ENCODE results near the gene TIMMDC1. TPM values are rescaled to one million over a fixed set of nuclear protein-coding genes. Genes with fewer than 3 reads are reported as not detected.
"Not testable (repeated sequence)": the region's sequence is repeated elsewhere in the genome, so short reads cannot be mapped to it uniquely, and the experiment has no call there.

The TIMMDC1 gene
- total RNA-seq, 1 experiment from 2014 or later, result 143 TPM

DNA sequence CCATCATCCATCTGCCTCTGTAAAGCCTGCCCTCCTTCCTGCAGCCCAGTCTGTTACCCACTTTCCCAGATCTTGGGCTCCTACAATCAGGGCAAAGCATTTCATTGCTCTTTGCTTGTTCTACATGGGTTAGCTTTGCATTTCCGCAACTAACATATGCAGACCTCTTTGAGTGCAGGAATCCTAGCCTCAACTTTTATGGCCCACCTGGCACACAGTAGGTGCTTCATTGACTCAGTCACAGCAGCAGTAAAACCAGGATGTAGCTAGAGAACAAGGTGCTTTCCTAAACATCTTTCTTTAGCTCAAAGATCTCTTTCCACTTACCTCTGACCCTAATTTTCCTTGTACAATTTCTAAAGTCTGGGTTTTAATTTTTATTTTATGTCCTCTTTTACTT, 57.6 kb downstream of the TIMMDC1 start:
- DNase-seq (ENCODE audit: low read depth), result no peak

DNA sequence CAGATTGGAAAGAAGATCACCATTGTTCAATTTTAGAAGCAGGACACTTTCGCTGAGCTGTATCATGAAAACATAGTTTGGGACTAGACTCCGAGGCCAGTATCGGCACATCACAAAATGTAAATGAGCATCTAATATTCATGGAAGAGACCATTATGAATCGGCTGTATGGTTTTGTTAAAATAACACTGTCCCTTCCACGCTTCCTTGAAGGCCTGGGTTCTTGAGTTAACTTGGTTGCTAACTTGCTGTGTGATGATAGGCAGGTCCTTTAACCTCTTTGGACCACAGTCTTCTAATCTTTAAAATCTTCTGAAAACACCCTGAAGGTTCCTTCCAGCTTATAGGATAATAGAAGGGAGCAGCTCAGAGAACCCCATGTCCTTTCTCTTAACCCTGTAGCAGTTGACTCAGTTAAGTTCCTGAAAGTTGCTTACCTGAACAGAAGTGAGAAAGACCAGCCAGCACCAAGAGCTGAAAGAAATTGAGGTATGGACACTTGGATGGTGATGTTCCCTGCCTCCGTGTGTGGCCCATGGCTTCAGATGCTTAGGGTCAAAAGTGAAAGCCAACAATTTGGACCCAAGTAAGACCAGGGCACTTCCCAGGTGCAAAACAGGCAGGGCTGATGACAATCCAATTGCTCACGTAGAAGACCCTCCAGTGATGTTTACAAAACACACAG, 59.0 kb downstream of the TIMMDC1 start:
- no peak for DNase-seq (ENCODE audit: low read depth)

DNA sequence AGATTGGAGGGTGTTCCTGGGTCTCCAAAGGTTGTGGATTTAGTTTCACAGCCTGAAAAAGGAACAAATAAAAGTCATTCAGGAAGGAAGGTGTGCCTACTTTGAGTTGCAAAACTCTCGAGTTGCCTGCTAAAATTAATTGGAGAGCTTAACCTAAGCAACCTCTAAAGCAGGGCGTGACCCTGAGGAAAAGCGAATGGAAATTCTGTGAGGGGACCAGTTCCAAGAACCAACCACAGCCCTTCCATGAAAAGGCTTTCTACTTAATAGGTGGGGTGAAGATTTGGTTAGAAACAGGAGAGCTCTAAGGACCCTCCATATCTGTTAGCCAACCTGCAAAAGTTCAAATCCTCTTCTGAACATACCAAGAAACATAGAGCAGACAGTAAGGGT, 59.5 kb downstream of the TIMMDC1 start:
- no peak for DNase-seq (ENCODE audit: low read depth)

DNA sequence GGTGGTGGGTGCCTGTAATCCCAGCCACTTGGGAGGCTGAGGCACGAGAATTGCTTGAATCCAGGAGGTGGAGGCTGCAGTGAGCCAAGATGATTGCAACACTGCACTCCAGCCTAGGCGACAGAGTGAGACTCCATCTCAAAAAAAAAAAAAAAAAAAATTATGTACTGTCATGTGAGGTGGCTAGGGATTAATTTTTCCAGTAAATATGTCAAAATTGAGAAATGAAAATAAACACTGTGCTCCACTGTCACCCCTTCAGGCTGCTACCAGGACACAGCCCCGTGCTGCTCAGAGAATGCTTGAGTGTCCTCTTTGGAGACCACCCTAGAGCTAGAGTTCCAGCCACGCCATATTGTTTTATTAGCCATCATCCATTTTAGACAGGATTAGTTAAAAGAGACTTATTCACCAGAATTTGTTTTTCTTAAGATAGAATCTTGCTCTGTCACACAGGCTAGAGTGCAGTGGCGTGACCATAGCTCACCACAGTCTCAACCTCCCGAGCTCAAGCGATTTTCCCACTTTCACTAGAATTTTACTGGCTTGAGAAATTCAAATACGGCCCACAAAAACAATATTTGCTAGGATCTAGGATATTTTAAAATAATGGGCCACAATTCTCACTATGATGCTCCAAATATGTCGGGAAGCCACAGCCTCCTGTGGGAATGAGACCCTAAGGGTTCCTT, 60.4 kb downstream of the TIMMDC1 start:
- no peak for DNase-seq (ENCODE audit: low read depth)

DNA sequence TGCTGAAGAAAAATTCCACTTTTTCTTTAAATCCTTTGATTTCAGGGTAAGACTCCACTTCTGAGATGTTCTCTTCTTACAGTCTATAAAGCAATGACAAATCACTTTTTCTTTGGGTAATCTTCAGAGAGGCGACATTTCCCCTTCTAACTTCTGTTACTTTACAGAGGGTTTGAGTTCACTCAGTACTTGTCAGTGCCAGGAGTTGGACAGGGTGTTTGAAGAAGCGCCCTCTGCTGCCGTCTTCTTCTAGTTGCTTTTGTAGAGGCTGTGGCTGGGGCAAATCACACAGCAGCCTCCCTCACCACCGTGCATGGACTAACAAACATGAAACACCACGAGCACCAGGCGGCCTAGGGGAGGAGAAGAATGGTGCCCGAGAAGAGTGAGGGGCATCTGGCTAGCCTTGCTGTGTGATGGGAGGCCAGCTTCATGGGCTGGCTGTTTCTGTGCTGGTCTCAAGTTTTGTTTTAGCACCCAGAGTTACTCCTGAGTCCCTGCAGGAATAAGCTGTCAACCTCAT, 61.2 kb downstream of the TIMMDC1 start, which contains the start of gene CD80:
Gene CD80 (minus strand): TSS at position 174 of the 523 bp plus-strand sequence. CDS start 1,886 bp downstream, outside the sequence.
- peak; percentile 58 for DNase-seq (ENCODE audit: low read depth)

DNA sequence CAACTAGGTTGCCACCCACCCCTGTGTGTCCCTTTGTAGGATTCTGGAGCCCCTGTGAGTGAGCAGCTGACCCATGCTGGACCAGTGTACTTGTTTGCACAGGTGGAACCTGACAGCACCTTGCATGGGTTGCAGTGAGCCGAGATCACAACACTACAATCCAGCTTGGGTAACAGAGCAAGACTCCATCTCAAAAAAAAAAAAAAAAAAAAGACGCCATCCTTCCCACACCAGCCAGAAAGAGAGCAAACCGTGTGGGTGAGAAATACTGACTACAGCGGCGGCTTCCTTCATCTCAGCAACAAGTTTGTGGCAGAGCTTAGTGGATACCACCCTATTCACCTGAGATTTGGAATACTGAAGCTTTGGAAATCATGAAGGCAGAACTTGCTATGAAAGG, 61.8 kb downstream of the TIMMDC1 start:
- DNase-seq (ENCODE audit: low read depth), result no peak

DNA sequence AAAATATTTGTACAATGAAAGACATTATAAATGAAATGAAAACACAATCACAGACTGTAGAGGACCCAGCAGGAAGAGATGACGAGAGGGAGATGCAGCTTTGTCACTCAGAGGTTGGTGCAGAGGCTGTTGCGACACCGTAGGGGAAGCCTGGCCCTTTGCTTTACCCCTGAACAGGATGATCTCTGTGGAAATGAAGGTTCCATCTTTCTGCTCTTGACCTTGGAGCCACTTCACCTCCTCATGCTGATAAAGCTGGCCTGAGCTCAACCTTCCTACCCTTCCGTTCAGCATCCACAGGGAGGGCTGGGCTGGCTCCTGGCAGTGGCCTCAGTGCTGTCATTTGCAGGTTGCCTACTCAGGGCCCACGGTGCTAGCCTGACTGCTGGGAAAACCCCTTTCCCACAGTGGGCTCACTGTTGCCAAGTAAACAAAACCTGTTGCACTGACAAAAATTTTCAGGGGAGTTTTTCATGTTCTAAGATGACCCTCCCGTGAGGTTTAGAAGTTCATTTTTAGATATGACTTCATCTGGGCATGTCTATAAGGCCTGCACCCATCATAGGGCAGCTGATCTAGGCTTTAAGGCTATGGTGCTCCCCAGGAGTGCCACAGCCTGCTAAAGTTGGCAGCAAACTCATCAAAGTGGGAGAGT, 64.1 kb downstream of the TIMMDC1 start:
- no peak for DNase-seq (ENCODE audit: low read depth)

DNA sequence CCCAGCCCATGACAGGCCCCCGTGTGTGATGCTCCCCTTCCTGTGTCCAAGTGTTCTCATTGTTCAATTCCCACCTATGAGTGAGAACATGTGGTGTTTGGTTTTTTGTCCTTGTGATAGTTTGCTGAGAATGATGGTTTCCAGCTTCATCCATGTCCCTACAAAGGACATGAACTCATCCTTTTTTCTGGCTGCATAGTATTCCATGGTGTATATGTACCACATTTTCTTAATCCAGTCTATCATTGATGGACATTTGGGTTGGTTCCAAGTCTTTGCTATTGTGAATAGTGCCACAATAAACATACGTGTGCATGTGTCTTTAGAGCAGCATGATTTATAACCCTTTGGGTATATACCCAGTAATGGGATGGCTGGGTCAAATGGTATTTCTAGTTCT, 65.0 kb downstream of the TIMMDC1 start:
- DNase-seq (ENCODE audit: low read depth), result not testable (repeated sequence)

DNA sequence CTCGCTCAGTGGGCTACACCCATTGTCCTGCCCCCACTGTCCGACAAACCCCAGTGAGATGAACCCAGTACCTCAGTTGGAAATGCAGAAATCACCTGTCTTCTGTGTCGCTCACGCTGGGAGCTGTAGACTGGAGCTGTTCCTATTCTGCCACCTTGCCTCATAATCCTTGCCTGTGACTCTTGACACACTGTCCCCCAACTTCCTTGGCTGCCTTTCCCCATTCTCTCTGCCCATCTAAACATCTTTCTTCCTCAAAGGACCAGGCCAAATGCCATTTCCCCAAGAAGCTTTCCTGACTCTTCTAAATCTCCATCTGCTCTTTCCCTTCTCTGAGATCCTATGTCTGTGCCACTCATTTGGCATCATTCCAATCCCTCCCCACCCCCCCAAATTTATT, 70.8 kb downstream of the TIMMDC1 start:
- DNase-seq (ENCODE audit: low read depth), result no peak

DNA sequence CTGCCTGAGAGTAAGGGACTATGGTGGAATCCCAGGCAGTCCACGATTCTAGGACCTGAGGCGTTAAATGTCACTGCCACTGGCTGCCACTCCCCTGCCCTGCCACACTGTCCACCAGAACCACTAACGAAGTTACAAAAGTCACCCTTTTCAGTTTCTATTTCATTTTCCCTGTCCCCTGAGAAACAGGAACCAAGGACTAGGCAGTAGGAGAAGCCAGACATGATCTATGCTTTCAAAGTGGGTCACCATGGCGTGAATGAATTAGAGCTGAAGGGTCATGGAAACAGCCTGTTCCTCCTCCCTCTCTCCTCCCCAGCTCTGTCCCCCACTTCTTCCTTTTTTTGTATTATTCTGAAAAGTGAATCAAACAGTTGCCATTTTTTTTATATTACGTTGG, 71.9 kb downstream of the TIMMDC1 start:
- no peak for DNase-seq (ENCODE audit: low read depth)

DNA sequence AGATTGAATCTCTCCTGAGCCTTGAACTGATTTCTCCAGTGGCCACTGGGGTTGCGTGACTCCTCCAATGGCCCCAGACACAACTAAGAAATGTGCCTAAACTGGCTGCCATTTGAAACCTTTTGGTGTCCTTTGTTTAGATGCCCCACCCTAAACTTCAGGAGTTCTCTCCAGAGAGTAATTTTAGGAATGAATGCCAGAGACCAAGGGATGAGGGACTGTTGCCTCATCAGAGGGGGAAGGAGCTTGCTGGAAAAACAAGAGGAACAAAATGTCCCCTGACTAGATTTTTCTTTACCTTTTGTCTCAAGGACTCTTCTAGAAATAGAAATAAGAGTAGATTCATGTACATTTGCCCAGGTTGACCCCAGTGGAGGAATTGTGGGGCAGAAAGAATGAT, 72.9 kb downstream of the TIMMDC1 start:
- DNase-seq (ENCODE audit: low read depth), result no peak

DNA sequence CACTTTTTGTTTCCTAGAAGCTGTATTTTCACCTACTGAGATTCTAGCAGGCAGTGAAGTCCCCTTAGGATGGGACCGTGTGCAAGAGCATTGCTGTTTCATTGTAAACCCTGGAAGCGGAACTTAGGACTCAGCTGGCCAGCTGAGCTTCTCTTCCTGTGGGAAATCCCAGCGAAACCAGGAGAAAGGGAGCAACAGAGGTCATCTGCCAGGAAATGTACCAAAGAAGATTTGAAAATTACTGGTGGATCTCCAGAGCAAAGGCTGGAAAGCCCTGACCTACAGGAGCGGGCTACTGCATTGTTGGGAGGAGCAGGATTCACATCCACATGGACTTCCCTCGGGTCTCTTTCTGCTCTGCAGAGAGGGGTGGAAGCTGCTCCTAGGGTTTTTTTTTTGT, 73.3 kb downstream of the TIMMDC1 start:
- DNase-seq (ENCODE audit: low read depth), result no peak

Other genes starting within 250 kb of the TIMMDC1 start
- 4.2 and 4.7 TPM in 2 replicates for gene ARHGAP31, start 204.2 kb upstream of the TIMMDC1 start, total RNA-seq (2014; rRNA removed; shearing (Covaris generic))
- gene TMEM39A, start 34.9 kb upstream of the TIMMDC1 start, total RNA-seq (2014; rRNA removed; shearing (Covaris generic)), result 39.4 and 43.5 TPM in 2 replicates
- gene POGLUT1, start 29.6 kb upstream of the TIMMDC1 start, total RNA-seq (2014; rRNA removed; shearing (Covaris generic)), result 15.4 and 17.3 TPM in 2 replicates
- not detected in 2 replicates for gene CD80, start 61.1 kb downstream of the TIMMDC1 start, total RNA-seq (2014; rRNA removed; shearing (Covaris generic))
- 3.8 and 5.6 TPM in 2 replicates for gene ADPRH, start 80.9 kb downstream of the TIMMDC1 start, total RNA-seq (2014; rRNA removed; shearing (Covaris generic))
- gene PLA1A, start 99.3 kb downstream of the TIMMDC1 start, total RNA-seq (2014; rRNA removed; shearing (Covaris generic)), result 0.20 TPM in 1 of 2 replicates, not detected in the other
- not detected in 2 replicates for gene POPDC2, start 162.0 kb downstream of the TIMMDC1 start, total RNA-seq (2014; rRNA removed; shearing (Covaris generic))
- gene COX17, start 178.9 kb downstream of the TIMMDC1 start, total RNA-seq (2014; rRNA removed; shearing (Covaris generic)), result 81.9 and 86.8 TPM in 2 replicates
- gene CFAP91, start 204.5 kb downstream of the TIMMDC1 start, total RNA-seq (2014; rRNA removed; shearing (Covaris generic)), result not detected in 2 replicates